ENCODE data around the gene VCAN.

The VCAN gene

GRCh38 chr5:83564069-83564749 is 92.7 kb downstream of the VCAN start:
- H3K27ac ChIP-seq (ENCODE audit: low read depth, low read length), result no peak overlapping the region
- no peak overlapping the region for H3K9ac ChIP-seq (ENCODE audit: low read length)
- H3K9me3 ChIP-seq (ENCODE audit: control insufficient read depth, insufficient read depth, low read depth, low read length), result no peaks in the 10 kb centered on the region
- no peaks in the 10 kb centered on the region; the same call in 1 of the 2 replicates for H3K4me1 ChIP-seq (ENCODE audit: control insufficient read depth, insufficient read depth, low read length)
- H3K4me3 ChIP-seq (ENCODE audit: low read depth, low read length), result no peak overlapping the region
- H3K36me3 ChIP-seq (ENCODE audit: control insufficient read depth, insufficient read depth, low read length), result peaks cover 86% of the 10 kb centered on the region
- H3K27me3 ChIP-seq (ENCODE audit: control insufficient read depth, insufficient read depth, low read length), result no peaks in the 10 kb centered on the region

GRCh38 chr5:83567741-83568140 is 96.2 kb downstream of the VCAN start:
- Histone ChIP-seq H3K36me3 (ENCODE audit: control insufficient read depth, insufficient read depth, low read length) (peaks cover 83% of the 10 kb centered on the region), H3K9me3 (ENCODE audit: control insufficient read depth, insufficient read depth, low read depth, low read length) (no peaks in the 10 kb centered on the region), H3K4me1 (ENCODE audit: control insufficient read depth, insufficient read depth, low read length) (no peaks in the 10 kb centered on the region; the same call in 1 of the 2 replicates), H3K27ac (ENCODE audit: low read depth, low read length) (no peak overlapping the region), H3K4me3 (ENCODE audit: low read depth, low read length) (no peak overlapping the region), H3K9ac (ENCODE audit: low read length) (no peak overlapping the region), H3K27me3 (ENCODE audit: control insufficient read depth, insufficient read depth, low read length) (no peaks in the 10 kb centered on the region)

GRCh38 chr5:83568186-83568585 is 96.6 kb downstream of the VCAN start:
- H3K9ac ChIP-seq (ENCODE audit: low read length), result no peak overlapping the region

DNA sequence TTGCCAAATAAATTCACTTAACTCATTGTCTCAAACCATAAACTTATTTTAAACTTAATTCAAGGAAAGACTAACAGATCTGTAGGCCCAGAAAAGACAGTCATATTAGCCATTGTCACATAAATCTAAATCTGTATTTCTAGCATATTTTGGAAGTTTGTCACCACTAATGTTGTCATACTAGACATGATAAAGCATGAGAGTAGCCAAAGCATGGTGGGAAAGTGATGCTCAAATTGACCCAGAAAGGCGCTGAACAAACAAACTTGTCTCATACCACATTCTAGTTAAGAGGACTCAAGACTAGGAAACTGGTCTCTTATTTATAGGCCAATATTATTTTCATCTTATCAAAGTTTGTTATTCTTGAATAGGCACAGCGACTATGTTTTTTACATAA is 99.4 kb downstream of the VCAN start:
- no peaks in the 10 kb centered on the region for H3K9me3 ChIP-seq (ENCODE audit: control insufficient read depth, insufficient read depth, low read depth, low read length)
- H3K9ac ChIP-seq (ENCODE audit: low read length), result no peak overlapping the region
- H3K27ac ChIP-seq (ENCODE audit: low read depth, low read length), result no peak overlapping the region
- no peaks in the 10 kb centered on the region for H3K27me3 ChIP-seq (ENCODE audit: control insufficient read depth, insufficient read depth, low read length)
- no peaks in the 10 kb centered on the region for H3K4me1 ChIP-seq (ENCODE audit: control insufficient read depth, insufficient read depth, low read length)
- H3K36me3 ChIP-seq (ENCODE audit: control insufficient read depth, insufficient read depth, low read length), result peaks cover 90% of the 10 kb centered on the region
- no peak overlapping the region for H3K4me3 ChIP-seq (ENCODE audit: low read depth, low read length)

More at GRCh38 chr5:83568186-83568585, 96.6 kb downstream of the VCAN start:
- Histone ChIP-seq H3K9me3 (ENCODE audit: control insufficient read depth, insufficient read depth, low read depth, low read length) (no peaks in the 10 kb centered on the region), H3K27ac (ENCODE audit: low read depth, low read length) (no peak overlapping the region), H3K4me3 (ENCODE audit: low read depth, low read length) (no peak overlapping the region), H3K4me1 (ENCODE audit: control insufficient read depth, insufficient read depth, low read length) (no peaks in the 10 kb centered on the region; the same call in 1 of the 2 replicates), H3K36me3 (ENCODE audit: control insufficient read depth, insufficient read depth, low read length) (peaks cover 81% of the 10 kb centered on the region), H3K27me3 (ENCODE audit: control insufficient read depth, insufficient read depth, low read length) (no peaks in the 10 kb centered on the region)

DNA sequence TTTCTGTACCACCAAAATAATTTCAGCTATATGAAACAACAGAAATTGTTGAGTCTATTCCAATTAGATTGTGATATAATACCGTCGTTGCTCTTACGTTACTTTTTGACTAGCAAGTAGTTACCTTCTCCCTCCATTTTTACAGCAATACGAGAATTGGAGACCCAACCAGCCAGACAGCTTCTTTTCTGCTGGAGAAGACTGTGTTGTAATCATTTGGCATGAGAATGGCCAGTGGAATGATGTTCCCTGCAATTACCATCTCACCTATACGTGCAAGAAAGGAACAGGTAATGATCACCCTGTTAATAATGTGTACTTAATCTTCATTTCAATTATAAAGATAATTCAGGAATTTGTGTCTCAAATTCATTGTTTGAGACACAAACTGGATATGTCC is 100.7 kb downstream of the VCAN start:
- no peak overlapping the region for H3K27ac ChIP-seq (ENCODE audit: low read depth, low read length)
- H3K4me1 ChIP-seq (ENCODE audit: control insufficient read depth, insufficient read depth, low read length), result no peaks in the 10 kb centered on the region
- H3K36me3 ChIP-seq (ENCODE audit: control insufficient read depth, insufficient read depth, low read length), result peaks cover 93% of the 10 kb centered on the region
- H3K27me3 ChIP-seq (ENCODE audit: control insufficient read depth, insufficient read depth, low read length), result no peaks in the 10 kb centered on the region
- H3K9me3 ChIP-seq (ENCODE audit: control insufficient read depth, insufficient read depth, low read depth, low read length), result no peaks in the 10 kb centered on the region
- no peak overlapping the region for H3K4me3 ChIP-seq (ENCODE audit: low read depth, low read length)
- no peak overlapping the region for H3K9ac ChIP-seq (ENCODE audit: low read length)

GRCh38 chr5:83576341-83576740 is 104.8 kb downstream of the VCAN start:
- H3K36me3 ChIP-seq (ENCODE audit: control insufficient read depth, insufficient read depth, low read length), result peaks cover 90% of the 10 kb centered on the region
- no peak overlapping the region for H3K9ac ChIP-seq (ENCODE audit: low read length)
- H3K9me3 ChIP-seq (ENCODE audit: control insufficient read depth, insufficient read depth, low read depth, low read length), result no peaks in the 10 kb centered on the region
- no peaks in the 10 kb centered on the region for H3K27me3 ChIP-seq (ENCODE audit: control insufficient read depth, insufficient read depth, low read length)
- H3K27ac ChIP-seq (ENCODE audit: low read depth, low read length), result no peak overlapping the region
- no peaks in the 10 kb centered on the region for H3K4me1 ChIP-seq (ENCODE audit: control insufficient read depth, insufficient read depth, low read length)
- no peak overlapping the region for H3K4me3 ChIP-seq (ENCODE audit: low read depth, low read length)

GRCh38 chr5:83577036-83577636 is 105.6 kb downstream of the VCAN start:
- no peaks in the 10 kb centered on the region for H3K4me1 ChIP-seq (ENCODE audit: control insufficient read depth, insufficient read depth, low read length)
- no peaks in the 10 kb centered on the region for H3K27me3 ChIP-seq (ENCODE audit: control insufficient read depth, insufficient read depth, low read length)
- no peaks in the 10 kb centered on the region for H3K9me3 ChIP-seq (ENCODE audit: control insufficient read depth, insufficient read depth, low read depth, low read length)
- no peak overlapping the region for H3K4me3 ChIP-seq (ENCODE audit: low read depth, low read length)
- no peak overlapping the region for H3K27ac ChIP-seq (ENCODE audit: low read depth, low read length)
- no peak overlapping the region for H3K9ac ChIP-seq (ENCODE audit: low read length)
- H3K36me3 ChIP-seq (ENCODE audit: control insufficient read depth, insufficient read depth, low read length), result peaks cover 90% of the 10 kb centered on the region

- H3K27me3 ChIP-seq (ENCODE audit: control insufficient read depth, insufficient read depth, low read length), result no peaks in the 10 kb centered on the region
- no peaks in the 10 kb centered on the region for H3K4me1 ChIP-seq (ENCODE audit: control insufficient read depth, insufficient read depth, low read length)
- H3K9ac ChIP-seq (ENCODE audit: low read length), result no peak overlapping the region
- H3K36me3 ChIP-seq (ENCODE audit: control insufficient read depth, insufficient read depth, low read length), result peaks cover 34% of the 10 kb centered on the region
- H3K9me3 ChIP-seq (ENCODE audit: control insufficient read depth, insufficient read depth, low read depth, low read length), result no peaks in the 10 kb centered on the region
- H3K27ac ChIP-seq (ENCODE audit: low read depth, low read length), result no peak overlapping the region
- H3K4me3 ChIP-seq (ENCODE audit: low read depth, low read length), result no peak overlapping the region
Measured at GRCh38 chr5:83583859-83584258, 112.3 kb downstream of the VCAN start.

DNA sequence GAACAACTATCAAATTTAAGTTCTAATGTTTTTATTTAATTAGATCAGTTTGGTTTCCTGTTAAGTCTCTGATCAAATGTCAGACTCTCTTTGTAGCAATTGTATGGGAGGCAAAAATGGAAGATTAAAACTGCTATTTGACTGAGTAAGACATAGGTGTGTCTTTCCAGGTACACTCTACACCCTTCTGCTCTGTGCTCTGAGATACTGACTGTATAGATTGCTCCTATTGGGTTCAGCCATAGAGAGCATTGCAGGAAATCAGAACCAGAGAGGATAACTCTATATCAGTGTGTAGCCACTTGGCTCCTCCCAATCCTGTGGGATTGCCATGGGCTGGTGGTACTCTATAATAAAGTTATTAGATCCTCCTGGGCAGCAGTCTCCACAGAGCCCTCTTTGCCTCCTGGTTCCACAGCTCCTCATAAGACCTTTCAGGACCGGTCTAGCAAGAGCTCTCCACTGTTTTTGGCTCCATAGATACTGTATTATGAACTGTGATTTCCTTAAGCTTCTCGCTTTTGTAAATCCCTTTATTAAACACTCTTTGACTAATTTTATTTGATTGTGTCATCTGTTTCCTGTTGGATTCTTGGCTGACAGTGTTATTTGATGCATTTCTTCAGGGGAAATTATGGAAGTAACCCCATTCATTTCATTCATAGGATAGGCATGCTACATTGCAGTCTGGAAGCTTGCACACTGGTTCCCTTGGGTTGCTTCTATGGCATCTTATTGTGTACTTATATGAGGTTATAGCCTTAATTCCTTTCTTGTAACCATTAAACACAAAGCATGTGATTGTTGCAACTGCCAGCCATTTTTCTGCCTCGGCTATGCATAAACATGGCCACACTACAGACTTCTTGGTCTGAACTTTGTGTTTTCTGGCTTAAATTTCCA is 115.6 kb downstream of the VCAN start:
- no peaks in the 10 kb centered on the region for H3K9me3 ChIP-seq (ENCODE audit: control insufficient read depth, insufficient read depth, low read depth, low read length)
- no peaks in the 10 kb centered on the region for H3K27me3 ChIP-seq (ENCODE audit: control insufficient read depth, insufficient read depth, low read length)
- H3K36me3 ChIP-seq (ENCODE audit: control insufficient read depth, insufficient read depth, low read length), result peaks cover 6% of the 10 kb centered on the region
- H3K4me1 ChIP-seq (ENCODE audit: control insufficient read depth, insufficient read depth, low read length), result no peaks in the 10 kb centered on the region
- no peak overlapping the region for H3K27ac ChIP-seq (ENCODE audit: low read depth, low read length)
- H3K4me3 ChIP-seq (ENCODE audit: low read depth, low read length), result no peak overlapping the region
- H3K9ac ChIP-seq (ENCODE audit: low read length), result no peak overlapping the region

DNA sequence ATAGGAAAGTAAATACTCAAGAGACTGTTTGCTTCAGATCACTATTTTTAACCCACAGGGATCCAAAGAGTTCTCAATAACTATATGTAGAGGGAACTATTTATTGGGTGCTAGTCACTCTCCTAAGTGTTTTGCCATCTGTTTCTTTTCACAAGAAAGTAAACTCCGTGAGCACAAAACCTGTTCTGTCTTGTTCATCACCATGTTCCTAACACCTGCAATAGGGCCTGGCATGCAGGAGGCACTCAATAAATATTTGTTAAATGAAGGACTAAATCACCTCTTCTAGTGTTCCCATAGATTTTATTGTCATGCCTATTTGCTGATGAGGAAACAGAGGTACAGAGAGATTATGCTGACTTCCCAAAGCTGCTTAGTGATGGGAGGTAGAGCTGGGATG is 118.2 kb downstream of the VCAN start:
- Histone ChIP-seq H3K9ac (ENCODE audit: low read length) (no peak overlapping the region), H3K4me1 (ENCODE audit: control insufficient read depth, insufficient read depth, low read length) (no peaks in the 10 kb centered on the region), H3K36me3 (ENCODE audit: control insufficient read depth, insufficient read depth, low read length) (no peaks in the 10 kb centered on the region), H3K4me3 (ENCODE audit: low read depth, low read length) (no peak overlapping the region), H3K9me3 (ENCODE audit: control insufficient read depth, insufficient read depth, low read depth, low read length) (no peaks in the 10 kb centered on the region), H3K27me3 (ENCODE audit: control insufficient read depth, insufficient read depth, low read length) (no peaks in the 10 kb centered on the region), H3K27ac (ENCODE audit: low read depth, low read length) (no peak overlapping the region)

DNA sequence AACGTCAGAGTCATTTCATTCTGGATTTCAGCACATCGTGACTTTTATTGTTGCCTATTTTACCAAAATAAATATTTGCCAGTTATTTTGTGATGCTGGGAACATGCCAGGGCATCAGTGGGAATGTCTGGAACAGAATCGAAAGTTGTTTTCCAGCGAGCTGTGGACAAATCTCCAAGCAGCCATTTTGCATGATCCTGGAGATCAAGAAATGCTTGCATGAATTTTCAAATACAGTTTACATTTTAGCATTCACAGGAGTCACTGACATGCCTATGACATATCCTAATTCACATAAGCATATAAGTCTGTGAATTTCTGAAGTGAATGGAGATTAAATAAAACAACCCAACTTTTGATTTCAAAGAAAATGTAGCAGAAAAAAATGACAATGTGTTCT is 119.4 kb downstream of the VCAN start:
- Histone ChIP-seq H3K4me3 (ENCODE audit: low read depth, low read length) (no peak overlapping the region), H3K9ac (ENCODE audit: low read length) (no peak overlapping the region), H3K4me1 (ENCODE audit: control insufficient read depth, insufficient read depth, low read length) (no peaks in the 10 kb centered on the region), H3K27ac (ENCODE audit: low read depth, low read length) (no peak overlapping the region), H3K36me3 (ENCODE audit: control insufficient read depth, insufficient read depth, low read length) (no peaks in the 10 kb centered on the region), H3K9me3 (ENCODE audit: control insufficient read depth, insufficient read depth, low read depth, low read length) (no peaks in the 10 kb centered on the region), H3K27me3 (ENCODE audit: control insufficient read depth, insufficient read depth, low read length) (no peaks in the 10 kb centered on the region)
